GM18508 (cell line): ENCODE data around the gene CDHR3.
"Not testable (repeated sequence)": the region's sequence is repeated elsewhere in the genome, so short reads cannot be mapped to it uniquely, and the experiment has no call there.

Experiments used
- ATAC-seq: cut with Tn5 transposase; IDR thresholded peaks from one replicate; pipeline ENCODE4 v1.9.1; 2021; ENCODE audit warnings: moderate number of reproducible peaks; ENCODE audit not compliant: insufficient read depth, unreplicated experiment

Gene CDHR3

DNA sequence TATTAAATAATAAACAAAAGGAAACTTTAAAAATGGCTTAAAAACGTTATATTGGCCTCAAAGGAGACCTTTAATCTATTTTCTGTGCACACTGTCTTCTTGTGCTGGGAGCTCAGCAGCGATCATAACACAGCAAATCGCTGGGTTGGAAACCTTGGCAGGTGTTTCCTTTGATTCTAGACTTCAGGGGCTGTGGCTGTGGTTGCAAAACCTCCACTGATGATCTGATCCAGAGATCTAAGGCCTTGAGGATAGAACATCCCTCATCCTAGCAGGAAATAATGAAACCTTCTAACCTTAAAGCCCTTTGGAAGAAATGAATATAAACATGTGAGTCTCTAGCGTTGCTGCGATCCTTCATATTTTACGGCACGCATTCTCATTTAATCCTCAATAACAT lies 29.8 kb downstream of the CDHR3 start:
- ATAC-seq, result no peak

- ATAC-seq, result no peak
Observed at GRCh38 chr7:105996860-105997737, 34.0 kb downstream of the CDHR3 start.

- ATAC-seq, result no peak
Observed at GRCh38 chr7:105999256-105999655, 36.2 kb downstream of the CDHR3 start.

DNA sequence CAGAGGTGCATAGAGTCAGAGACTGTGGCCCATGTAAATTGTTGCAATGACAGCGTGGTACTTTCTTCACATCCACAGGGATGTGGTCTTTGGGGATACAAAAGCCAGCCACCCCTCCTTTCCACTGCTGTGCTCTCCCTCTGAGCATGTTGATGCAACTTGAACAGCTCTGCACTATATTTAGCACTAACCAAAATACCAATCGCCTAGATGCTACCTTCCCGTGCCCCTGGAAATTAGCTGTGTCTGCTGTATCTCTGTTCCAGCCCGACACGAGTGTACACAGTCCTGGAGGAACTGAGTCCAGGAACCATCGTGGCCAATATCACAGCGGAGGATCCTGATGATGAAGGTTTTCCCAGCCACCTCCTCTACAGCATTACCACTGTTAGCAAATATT lies 38.1 kb downstream of the CDHR3 start:
- no peak for ATAC-seq

- ATAC-seq, result no peak
Observed at GRCh38 chr7:106001886-106002285, 38.8 kb downstream of the CDHR3 start.

GRCh38 chr7:106003525-106004064 lies 40.5 kb downstream of the CDHR3 start:
- ATAC-seq, result no peak

GRCh38 chr7:106006906-106007305 lies 43.8 kb downstream of the CDHR3 start:
- no peak for ATAC-seq

DNA sequence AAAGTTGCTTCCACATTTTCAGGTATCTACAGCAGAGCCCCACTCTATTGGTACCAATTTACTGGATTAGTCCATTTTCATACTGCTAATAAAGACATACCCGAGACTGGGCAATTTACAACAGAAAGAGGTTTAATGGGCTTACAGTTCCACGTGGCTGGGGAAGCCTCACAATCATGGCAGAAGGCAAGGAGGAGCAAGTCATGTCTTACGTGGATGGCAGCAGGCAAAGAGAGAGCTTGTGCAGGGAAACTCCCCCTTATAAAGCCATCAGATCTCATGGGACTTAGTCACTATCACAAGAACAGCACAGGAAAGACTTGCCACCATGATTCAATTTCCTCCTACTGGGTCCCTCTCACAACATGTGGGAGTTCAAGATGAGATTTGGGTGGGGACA lies 44.7 kb downstream of the CDHR3 start:
- not testable (repeated sequence) for ATAC-seq

DNA sequence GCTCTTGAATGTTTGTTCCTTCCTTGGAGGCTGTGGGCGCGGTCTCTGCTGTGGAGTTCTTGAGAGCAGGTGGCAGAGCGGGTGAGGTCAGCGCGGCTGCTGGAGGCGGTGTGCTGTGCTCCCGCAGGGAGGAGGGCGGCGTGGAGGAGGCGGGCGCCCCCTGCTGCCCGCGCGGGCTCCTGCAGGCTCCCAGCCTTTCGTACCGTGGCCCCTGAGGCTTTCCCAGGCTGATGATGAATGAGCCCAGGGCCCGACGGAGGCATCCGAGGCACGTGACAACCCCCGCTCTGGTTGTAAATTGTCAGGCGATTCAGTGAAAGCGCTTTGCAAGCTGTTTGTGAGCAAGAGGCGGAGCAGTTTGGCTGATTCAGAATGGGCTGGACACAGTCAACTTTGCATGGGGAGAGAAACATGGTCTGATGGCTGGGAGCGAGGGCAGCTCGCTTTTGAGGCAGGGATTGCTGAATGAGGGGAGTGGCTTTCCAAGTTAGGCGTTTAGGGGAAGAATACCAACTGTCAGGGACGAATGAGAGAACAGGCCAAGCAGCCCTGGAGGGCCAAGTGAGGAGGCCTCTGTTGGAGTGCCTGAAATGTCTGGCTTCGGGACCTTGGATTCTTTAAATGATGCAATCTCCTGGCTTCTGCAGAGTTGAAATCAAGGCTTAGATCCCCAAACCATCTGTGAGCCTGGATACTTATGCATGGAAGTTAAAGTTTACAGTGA lies 46.6 kb downstream of the CDHR3 start:
- ATAC-seq, result no peak

DNA sequence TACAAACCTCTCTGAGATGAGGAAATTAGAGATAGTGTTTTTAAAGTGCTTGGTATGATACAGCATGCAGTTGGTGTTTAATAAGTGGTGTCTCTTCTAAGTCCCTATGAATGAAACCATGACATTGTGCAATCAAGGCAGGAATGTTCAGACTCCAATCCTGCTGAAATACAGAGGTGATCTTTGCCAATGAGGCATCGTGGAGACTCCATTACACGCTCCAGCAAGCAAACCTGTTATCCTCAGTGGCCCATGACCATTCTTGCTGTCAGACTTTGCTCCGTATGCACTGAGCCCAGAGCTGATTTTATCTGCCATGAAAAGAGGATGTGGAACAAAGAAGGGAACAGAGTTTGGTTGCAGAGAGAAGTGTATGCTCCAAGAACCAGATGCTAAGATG lies 47.3 kb downstream of the CDHR3 start:
- no peak for ATAC-seq

DNA sequence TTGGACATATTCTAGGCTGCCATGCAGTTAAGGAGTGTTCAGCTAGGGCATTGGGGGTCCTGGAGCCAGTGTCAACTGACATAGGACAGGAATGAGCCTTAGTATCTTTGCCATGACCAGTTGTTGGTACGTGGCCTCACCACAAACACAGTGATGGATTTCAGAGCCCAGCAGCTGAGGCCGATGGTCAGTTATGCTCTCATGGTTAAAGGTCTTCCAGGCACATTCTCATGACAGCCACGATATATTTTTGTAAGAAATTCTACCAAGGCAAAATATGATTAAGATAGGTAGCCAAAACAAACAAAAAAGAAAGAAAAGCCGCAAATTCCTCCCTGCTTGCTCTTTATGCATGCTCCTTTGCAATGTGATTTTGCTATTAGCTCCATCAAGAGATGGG lies 47.8 kb downstream of the CDHR3 start:
- ATAC-seq, result no peak

DNA sequence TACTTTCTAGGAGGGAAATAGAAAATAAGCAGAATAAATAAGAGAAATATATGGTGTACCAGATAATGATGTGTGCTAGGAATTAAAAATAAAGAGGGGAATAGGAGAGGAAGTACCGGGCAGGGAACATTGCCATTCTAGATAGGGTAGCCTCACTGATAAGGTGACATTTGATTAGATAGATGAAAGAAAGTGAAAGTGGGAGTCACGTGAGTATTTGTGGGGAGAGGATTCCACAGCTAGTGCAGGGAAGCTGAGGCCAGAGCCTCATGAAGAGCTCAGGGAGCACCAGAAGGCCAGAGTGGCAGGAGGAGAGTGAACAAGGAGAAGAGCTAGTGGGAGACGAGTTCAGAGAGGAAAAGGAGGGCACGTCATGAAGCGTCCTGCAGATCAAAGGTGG lies 49.1 kb downstream of the CDHR3 start:
- ATAC-seq, result no peak

GRCh38 chr7:106012935-106013439 lies 49.9 kb downstream of the CDHR3 start:
- ATAC-seq, result no peak

DNA sequence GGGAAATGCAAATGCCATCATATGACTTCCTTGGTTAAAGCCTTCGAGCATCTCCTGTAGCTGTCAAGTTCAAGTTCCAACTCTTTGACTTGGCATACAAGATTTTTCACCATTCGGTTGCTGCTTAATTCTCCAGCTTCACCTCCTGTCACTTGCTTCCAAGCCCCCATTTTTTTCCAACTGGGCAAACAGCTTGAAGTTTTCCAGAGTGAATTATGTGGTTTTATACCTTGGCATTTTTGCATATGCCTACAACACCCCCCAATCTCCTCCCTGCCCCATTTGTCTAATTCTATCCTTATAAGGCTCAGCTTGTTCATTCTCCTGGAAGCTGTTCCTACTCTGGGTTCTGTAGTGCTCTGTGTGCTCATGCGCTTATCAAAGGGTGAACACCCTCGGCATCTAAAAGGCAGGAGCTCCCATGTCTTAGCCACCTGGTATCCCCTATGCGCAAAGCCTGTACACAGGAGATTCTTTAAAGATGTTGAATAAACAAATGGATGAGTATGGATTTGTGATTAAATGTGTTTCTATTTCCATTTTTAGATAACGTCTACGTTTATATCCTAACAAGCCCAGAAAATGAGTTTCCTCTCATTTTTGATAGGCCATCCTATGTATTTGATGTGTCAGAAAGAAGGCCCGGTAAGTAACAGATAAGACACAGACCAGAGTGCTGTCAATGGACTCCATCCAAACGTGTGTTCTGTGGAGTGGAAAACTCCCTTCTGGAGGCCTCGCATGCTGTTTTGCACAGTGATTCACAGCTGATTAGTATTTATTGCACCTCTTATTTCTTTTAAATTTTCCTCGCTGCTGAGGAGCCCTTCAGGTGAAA lies 52.5 kb downstream of the CDHR3 start:
- no peak for ATAC-seq

DNA sequence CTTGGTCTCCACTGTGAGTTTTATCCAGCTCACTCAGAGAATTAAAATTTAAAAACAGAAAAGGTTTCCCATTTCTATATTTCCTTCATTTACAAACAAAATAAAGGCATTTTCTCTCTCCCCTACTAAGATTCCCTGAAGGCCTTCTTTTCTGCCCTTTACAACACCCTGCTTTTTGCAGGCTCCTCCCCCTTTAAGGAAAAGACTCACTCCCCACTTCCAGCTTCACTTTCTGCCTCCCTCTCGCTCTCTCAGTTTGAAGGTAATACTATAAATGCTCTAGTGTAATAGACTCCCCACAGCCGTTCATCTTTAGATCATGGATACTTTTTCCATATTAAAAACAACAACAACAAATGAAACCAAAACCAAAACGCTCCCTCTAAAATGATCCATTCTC lies 53.3 kb downstream of the CDHR3 start:
- no peak for ATAC-seq

DNA sequence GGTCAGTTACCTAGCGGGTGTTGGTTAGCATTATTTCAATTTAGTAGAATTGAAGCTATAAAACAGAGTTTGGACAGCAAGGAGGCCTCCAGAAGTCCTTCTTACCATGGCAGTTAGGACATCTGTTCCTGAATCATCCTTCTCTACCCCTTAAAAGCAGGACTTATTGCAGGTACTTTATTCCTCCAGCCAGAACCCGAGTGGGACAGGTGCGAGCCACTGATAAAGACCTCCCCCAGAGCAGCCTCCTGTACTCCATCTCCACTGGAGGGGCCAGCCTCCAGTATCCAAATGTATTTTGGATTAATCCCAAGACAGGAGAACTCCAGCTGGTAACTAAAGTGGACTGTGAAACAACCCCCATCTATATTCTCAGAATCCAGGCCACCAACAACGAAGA lies 54.6 kb downstream of the CDHR3 start:
- no peak for ATAC-seq

GRCh38 chr7:106018566-106019469 lies 55.8 kb downstream of the CDHR3 start:
- no peak for ATAC-seq

DNA sequence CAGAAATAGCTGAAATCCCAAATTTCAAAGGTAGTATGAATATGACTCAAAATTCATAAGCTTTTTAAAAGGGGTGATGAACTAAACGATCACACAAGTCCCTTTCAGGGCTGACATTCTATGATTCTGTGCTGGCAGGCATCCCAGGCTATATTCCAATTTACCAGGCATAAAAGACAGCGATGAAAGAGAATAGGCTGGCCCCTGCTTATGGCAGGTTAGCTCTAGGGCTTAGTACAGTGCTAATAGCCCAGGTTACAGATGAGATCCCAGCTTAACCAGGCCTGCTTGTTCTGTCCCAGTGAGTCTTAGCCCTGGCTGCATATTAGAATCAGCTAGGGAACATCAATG lies 56.4 kb downstream of the CDHR3 start:
- ATAC-seq, result no peak
